HepG2 (cell line): ENCODE data around the gene TM7SF3. TPM values are rescaled to one million over a fixed set of nuclear protein-coding genes. Genes with fewer than 3 reads are reported as not detected.

ENCODE experiments used
- ARNT2 ChIP-seq: sonication (generic); formaldehyde crosslinking; IDR thresholded peaks from 2 replicates; pipeline ENCODE4 v1.8.0; 2022; ENCODE audit warnings: mild to moderate bottlenecking, low read depth, missing genetic modification reagents, moderate library complexity
- CEBPG ChIP-seq: IDR thresholded peaks from 2 replicates; pipeline ENCODE4 v1.6.1; 2016
- FOXK1 ChIP-seq: sonication (generic); formaldehyde crosslinking; IDR thresholded peaks from 2 replicates; pipeline ENCODE4 v1.4.0; 2020; ENCODE audit warnings: low read depth, missing genetic modification reagents, borderline replicate concordance
- GATA4 ChIP-seq: sonication (generic); IDR thresholded peaks from 2 replicates; pipeline ENCODE4 v1.6.1; 2016; ENCODE audit warnings: antibody characterized with exemption, low read depth, borderline replicate concordance
- HINFP ChIP-seq: sonication (generic); formaldehyde crosslinking; IDR thresholded peaks from 2 replicates; pipeline ENCODE4 v1.4.0; 2020; ENCODE audit warnings: low read depth, mild to moderate bottlenecking, missing genetic modification reagents
- MAFG ChIP-seq: sonication (generic); formaldehyde crosslinking; IDR thresholded peaks from 2 replicates; pipeline ENCODE4 v1.5.1; 2020; ENCODE audit warnings: mild to moderate bottlenecking, missing genetic modification reagents
- MLXIP ChIP-seq: sonication (generic); formaldehyde crosslinking; IDR thresholded peaks from 2 replicates; pipeline ENCODE4 v1.9.0; 2021; ENCODE audit warnings: missing genetic modification reagents, borderline replicate concordance
- PHF8 ChIP-seq: sonication (generic); formaldehyde crosslinking; IDR thresholded peaks from 2 replicates; pipeline ENCODE4 v1.5.0; 2020; ENCODE audit warnings: missing genetic modification reagents
- ZBTB21 ChIP-seq: sonication (generic); formaldehyde crosslinking; IDR thresholded peaks from 2 replicates; pipeline ENCODE4 v1.4.0; 2020; ENCODE audit warnings: missing genetic modification reagents
- ZNF224 ChIP-seq: sonication (generic); formaldehyde crosslinking; IDR thresholded peaks from 2 replicates; pipeline ENCODE4 v1.5.0; 2020; ENCODE audit warnings: mild to moderate bottlenecking, missing genetic modification reagents
- ZNF275 ChIP-seq: sonication (generic); formaldehyde crosslinking; IDR thresholded peaks from 2 replicates; pipeline ENCODE4 v1.8.0; 2022; ENCODE audit warnings: missing genetic modification reagents, mild to moderate bottlenecking, inconsistent platforms, borderline replicate concordance
- ZNF3 ChIP-seq: IDR thresholded peaks from 2 replicates; pipeline ENCODE4 v1.7.0; 2017; ENCODE audit warnings: inconsistent platforms
- ZNF556 ChIP-seq: sonication (generic); formaldehyde crosslinking; IDR thresholded peaks from 2 replicates; pipeline ENCODE4 v1.4.0; 2020; ENCODE audit warnings: mild to moderate bottlenecking, missing genetic modification reagents, borderline replicate concordance
- ZNF572 ChIP-seq: sonication (generic); formaldehyde crosslinking; IDR thresholded peaks from 2 replicates; pipeline ENCODE4 v1.5.1; 2020; ENCODE audit warnings: mild to moderate bottlenecking, missing genetic modification reagents
- ZNF615 ChIP-seq: sonication (generic); formaldehyde crosslinking; IDR thresholded peaks from 2 replicates; pipeline ENCODE4 v1.5.0; 2020; ENCODE audit warnings: mild to moderate bottlenecking, missing genetic modification reagents, borderline replicate concordance
- ZNF768 ChIP-seq: sonication (generic); formaldehyde crosslinking; IDR thresholded peaks from 2 replicates; pipeline ENCODE4 v1.4.0; 2020; ENCODE audit warnings: missing genetic modification reagents
- ZNF850 ChIP-seq: sonication (generic); formaldehyde crosslinking; conservative IDR thresholded peaks from 2 replicates; pipeline ENCODE4 v1.9.0; 2021; ENCODE audit warnings: mild to moderate bottlenecking, missing genetic modification reagents
- ZNF879 ChIP-seq: sonication (generic); formaldehyde crosslinking; IDR thresholded peaks from 2 replicates; pipeline ENCODE4 v1.8.1; 2023; ENCODE audit warnings: missing genetic modification reagents
- polyA plus RNA-seq, 8 experiments: library from polyadenylated mRNA; depleted of rRNA in 3 of 8; stranded (reverse) in 7 of 8; unstranded in 1 of 8; fragments of >200 nt; fragmentation: Illumina TruSeq in 4 of 8; extraction: Trizol in 4 of 8; gene quantifications; 2 replicates each; pipeline versions ENCODE4 v1.2.1 to v1.2.3, GENCODE V29; 2011 to 2016; ENCODE audit warnings: low read depth in 4 of 8, missing spikeins in 1 of 8, mixed read lengths in 1 of 8; ENCODE audit not compliant: insufficient read depth in 1 of 8
- total RNA-seq, 5 experiments: library from RNA; depleted of rRNA; stranded (reverse); fragments of >200 nt; fragmentation: Illumina TruSeq; extraction: Trizol; gene quantifications; 2 replicates each; pipeline ENCODE4 v1.2.3, GENCODE V29; 2016; ENCODE audit warnings: low read depth in 1 of 5
- TF ChIP-seq, protein P1 (sequence below): sonication (generic); formaldehyde crosslinking; IDR thresholded peaks from 2 replicates; pipeline ENCODE4 v1.5.0; 2020; ENCODE audit warnings: mild to moderate bottlenecking, missing genetic modification reagents
- TF ChIP-seq, protein P2 (sequence below): sonication (generic); formaldehyde crosslinking; IDR thresholded peaks from 2 replicates; pipeline ENCODE4 v1.5.0; 2020; ENCODE audit warnings: mild to moderate bottlenecking, missing genetic modification reagents, borderline replicate concordance

TM7SF3 gene
- total and polyA plus RNA-seq, 2 of the 13 experiments (the other 11 are each of a cell fraction or from before 2014, with no cell fraction given) = 116 to 142 TPM

DNA sequence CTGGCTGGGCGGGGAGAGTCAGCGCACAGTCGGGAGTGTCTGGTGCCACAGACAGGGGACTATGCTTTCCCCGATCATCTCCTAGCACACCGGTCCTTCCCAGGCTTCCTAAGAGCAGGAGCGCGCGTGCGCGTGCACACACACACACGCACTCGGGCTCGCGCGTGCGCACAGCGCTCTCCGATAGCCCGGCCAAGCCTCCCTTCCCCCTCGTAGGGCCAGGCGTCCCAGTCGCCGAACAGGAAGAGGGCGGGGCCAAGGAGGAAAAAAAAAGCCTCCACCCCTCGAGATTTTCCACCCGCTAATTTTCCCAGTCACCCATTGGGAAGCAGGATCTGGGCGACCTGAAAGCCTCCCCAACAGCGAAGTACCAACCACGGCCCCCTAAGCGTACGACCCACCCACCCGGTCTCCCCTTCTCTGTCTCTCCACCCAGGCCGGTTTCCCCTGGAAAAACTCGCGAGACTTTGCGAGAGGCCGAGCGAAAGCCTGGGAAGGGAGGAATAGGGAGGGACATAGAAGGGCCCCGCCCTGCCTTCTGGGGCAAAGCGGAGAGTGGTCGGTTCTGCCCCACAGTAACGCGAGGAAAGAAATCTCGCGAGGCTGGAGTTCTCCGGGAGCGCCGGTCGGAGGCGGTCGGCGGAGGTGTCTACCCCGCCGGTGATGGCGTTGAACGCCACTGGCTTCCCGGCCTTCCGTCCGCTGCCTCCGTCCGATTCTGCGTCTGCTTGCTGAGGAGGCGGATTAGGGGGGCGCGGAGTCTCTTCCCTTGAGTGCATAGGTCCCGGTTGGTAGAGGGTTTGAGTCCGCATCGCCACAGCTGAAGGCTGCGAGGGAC lies 76.1 kb downstream of the TM7SF3 start, which contains the start of the genes FGFR1OP2 and INTS13 (continued):
- TF ChIP-seq, protein P1, sequence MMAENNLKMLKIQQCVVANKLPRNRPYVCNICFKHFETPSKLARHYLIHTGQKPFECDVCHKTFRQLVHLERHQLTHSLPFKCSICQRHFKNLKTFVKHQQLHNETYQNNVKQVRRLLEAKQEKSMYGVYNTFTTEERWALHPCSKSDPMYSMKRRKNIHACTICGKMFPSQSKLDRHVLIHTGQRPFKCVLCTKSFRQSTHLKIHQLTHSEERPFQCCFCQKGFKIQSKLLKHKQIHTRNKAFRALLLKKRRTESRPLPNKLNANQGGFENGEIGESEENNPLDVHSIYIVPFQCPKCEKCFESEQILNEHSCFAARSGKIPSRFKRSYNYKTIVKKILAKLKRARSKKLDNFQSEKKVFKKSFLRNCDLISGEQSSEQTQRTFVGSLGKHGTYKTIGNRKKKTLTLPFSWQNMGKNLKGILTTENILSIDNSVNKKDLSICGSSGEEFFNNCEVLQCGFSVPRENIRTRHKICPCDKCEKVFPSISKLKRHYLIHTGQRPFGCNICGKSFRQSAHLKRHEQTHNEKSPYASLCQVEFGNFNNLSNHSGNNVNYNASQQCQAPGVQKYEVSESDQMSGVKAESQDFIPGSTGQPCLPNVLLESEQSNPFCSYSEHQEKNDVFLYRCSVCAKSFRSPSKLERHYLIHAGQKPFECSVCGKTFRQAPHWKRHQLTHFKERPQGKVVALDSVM (CRISPR knock-in tag) = no peak
- peak; percentile 89 for TF ChIP-seq HINFP (CRISPR knock-in tag)
- no peak for TF ChIP-seq FOXK1 (CRISPR knock-in tag)
- no peak for TF ChIP-seq ZNF850 (CRISPR knock-in tag)
- TF ChIP-seq, protein P2, sequence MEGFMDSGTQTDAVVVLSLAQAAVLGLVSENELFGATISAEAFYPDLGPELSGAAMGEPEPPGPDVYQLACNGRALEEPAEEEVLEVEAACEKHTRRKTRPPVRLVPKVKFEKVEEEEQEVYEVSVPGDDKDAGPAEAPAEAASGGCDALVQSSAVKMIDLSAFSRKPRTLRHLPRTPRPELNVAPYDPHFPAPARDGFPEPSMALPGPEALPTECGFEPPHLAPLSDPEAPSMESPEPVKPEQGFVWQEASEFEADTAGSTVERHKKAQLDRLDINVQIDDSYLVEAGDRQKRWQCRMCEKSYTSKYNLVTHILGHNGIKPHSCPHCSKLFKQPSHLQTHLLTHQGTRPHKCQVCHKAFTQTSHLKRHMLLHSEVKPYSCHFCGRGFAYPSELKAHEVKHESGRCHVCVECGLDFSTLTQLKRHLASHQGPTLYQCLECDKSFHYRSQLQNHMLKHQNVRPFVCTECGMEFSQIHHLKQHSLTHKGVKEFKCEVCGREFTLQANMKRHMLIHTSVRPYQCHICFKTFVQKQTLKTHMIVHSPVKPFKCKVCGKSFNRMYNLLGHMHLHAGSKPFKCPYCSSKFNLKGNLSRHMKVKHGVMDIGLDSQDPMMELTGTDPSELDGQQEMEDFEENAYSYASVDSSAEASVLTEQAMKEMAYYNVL (CRISPR knock-in tag) = peak; percentile 64; the same call in 1 of the 2 replicates
- peak; percentile 88 for TF ChIP-seq PHF8 (CRISPR knock-in tag)
- TF ChIP-seq ZNF556 (CRISPR knock-in tag) = peak; percentile 88; the same call in 1 of the 2 replicates
- no peak for TF ChIP-seq ZNF572 (CRISPR knock-in tag)
- TF ChIP-seq CEBPG (CRISPR knock-in tag) = no peak
- TF ChIP-seq ZNF615 (CRISPR knock-in tag) = 0 out of 2 replicates have a peak, but pooled peaks have one; percentile 28
- no peak for TF ChIP-seq ZNF768 (CRISPR knock-in tag)
- no peak for TF ChIP-seq ZNF879
- TF ChIP-seq ZNF275 (CRISPR knock-in tag) = peak; percentile 81
- peak; percentile 52; the same call in 1 of the 2 replicates for TF ChIP-seq GATA4
- peak; percentile 50; the same call in 1 of the 2 replicates for TF ChIP-seq ARNT2 (CRISPR knock-in tag)
- TF ChIP-seq ZNF224 (CRISPR knock-in tag) = no peak
- no peak for TF ChIP-seq MLXIP
- TF ChIP-seq ZBTB21 (CRISPR knock-in tag) = no peak
- no peak for TF ChIP-seq ZNF3
- no peak for TF ChIP-seq MAFG
